Fibroblast of pulmonary artery (primary cell): ENCODE results near the gene PEAR1.

Experiments
- DNase-seq: peaks from one replicate; pipeline ENCODE4 v3.0.0-alpha.2; 2010; ENCODE audit warnings: low read depth
- H3K4me3 ChIP-seq: replicated peaks from 2 replicates; pipeline ENCODE4 v1.5.1; 2011; ENCODE audit warnings: low read depth, mild to moderate bottlenecking, control low read depth, low read length, moderate library complexity
- CTCF ChIP-seq: IDR thresholded peaks from 2 replicates; pipeline ENCODE4 v1.5.1; 2011; ENCODE audit warnings: mild to moderate bottlenecking, control low read depth, low read length, inconsistent platforms; ENCODE audit errors: missing control alignments

Gene PEAR1

GRCh38 chr1:156865258-156865657, 28.3 kb upstream of the PEAR1 start:
- TF ChIP-seq CTCF: no peak
- DNase-seq: no peak
- H3K4me3 ChIP-seq: no peak overlapping the region

DNA sequence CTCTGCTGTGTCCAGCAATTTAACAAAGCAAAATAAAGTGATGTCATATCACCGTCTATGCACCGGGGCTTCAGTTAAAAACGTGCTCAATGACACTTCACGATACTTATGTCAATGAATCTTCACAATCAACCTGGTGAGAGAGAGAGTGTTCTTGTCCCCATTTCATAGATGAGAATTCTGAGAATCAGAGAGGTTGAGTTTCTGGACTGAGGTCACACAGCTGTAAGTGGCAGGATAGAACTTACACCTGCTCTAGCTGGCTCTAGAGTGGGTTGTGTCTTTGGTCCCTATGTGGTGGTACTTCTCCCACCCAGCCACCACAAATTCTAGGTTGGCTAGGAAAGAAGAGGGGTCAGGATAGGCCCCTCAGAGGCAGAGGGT, 27.7 kb upstream of the PEAR1 start:
- DNase-seq: no peak
- no peak overlapping the region for H3K4me3 ChIP-seq
- no peak for TF ChIP-seq CTCF

- DNase-seq: no peak
- TF ChIP-seq CTCF: no peak
- no peak overlapping the region for H3K4me3 ChIP-seq
Measured at GRCh38 chr1:156866249-156866909, 27.1 kb upstream of the PEAR1 start.

DNA sequence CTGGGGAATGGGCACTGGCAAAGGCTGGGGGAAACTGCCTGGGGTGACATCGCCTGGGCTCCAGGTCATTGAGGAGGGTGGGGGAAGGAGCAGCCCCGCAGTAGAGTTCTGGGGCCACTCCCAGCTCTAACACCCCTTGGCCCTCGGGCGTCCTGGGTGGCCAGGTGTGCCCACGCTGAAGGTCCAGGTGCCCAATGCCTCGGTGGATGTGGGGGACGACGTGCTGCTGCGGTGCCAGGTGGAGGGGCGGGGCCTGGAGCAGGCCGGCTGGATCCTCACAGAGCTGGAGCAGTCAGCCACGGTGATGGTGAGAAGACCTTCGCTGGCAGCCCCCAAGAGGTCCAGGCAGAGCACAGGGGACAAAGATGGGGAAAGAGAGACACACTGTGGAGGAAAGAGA, 25.2 kb upstream of the PEAR1 start:
- TF ChIP-seq CTCF: no peak
- no peak for DNase-seq

DNA sequence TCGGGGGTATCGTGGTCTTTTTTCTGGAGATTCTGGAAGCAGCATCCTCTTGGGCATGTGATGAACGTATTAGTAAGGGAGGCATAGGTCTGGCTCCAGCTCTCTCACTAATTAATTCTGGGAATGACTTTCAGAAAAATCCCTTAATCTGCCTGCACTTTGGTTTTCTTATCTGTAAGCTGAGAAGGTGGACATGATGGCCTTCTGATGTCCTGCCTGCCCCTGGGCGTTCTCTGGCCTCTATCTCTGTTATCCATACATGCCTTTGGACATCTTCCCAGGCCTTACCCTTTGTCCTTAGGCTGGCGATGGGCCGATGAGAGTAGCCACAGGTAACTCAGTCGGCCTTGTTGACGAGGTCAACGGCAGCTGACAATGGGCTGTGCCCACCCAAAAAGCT, 24.1 kb upstream of the PEAR1 start:
- TF ChIP-seq CTCF: no peak
- no peak for DNase-seq
- no peak overlapping the region for H3K4me3 ChIP-seq

More for the DNA sequence above, 25.2 kb upstream of the PEAR1 start:
- no peak overlapping the region for H3K4me3 ChIP-seq

- H3K4me3 ChIP-seq: no peak overlapping the region
- TF ChIP-seq CTCF: no peak
- no peak for DNase-seq
Measured at GRCh38 chr1:156873659-156874058, 19.9 kb upstream of the PEAR1 start.

DNA sequence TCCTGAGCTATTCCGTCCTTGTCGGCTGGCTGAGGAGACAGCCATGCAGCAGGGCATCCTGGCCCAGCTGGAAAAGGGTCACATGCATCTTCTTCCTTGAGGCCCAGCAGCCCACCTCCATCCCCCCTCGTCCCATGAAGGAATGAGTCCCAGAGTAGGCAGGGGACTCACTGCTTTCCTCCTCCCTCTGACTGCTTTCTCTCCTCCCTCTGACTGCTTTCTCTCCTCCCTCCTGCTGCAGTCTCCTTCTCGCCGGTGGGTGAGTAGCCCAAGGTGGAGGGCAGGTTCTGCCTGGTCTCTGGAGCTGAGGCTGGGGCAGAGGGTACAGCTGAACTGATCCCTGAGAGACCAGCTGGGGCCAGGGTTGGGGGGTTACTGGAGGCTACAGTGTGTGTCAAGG, 19.4 kb upstream of the PEAR1 start:
- H3K4me3 ChIP-seq: no peak overlapping the region
- no peak for DNase-seq
- no peak for TF ChIP-seq CTCF
